ENCODE data around the gene ATOH7. TPM values are rescaled to one million over a fixed set of nuclear protein-coding genes. Genes with fewer than 3 reads are reported as not detected.

The ATOH7 gene
- polyA plus RNA-seq, 1 donor from 2014 or later = 2.5 TPM

- Histone ChIP-seq H3K79me2 (replicated peaks; ENCODE audit: insufficient read depth, low read length) (no peaks in the 10 kb centered on the region), H3K9me3 (ENCODE audit: low read length) (no peaks in the 10 kb centered on the region), H3K4me3 (ENCODE audit: low read length) (no peak overlapping the region), H3F3A (ENCODE audit: insufficient read depth, low read length, poor library complexity, severe bottlenecking) (no peaks in the 10 kb centered on the region), H3K27me3 (ENCODE audit: insufficient read depth, low read depth, low read length) (no peaks in the 10 kb centered on the region), H3K36me3 (ENCODE audit: insufficient read depth, low read length) (no peaks in the 10 kb centered on the region), H3K27ac (ENCODE audit: low read length) (no peak overlapping the region), H3K4me2 (ENCODE audit: low read length) (no peak overlapping the region), H4K20me1 (ENCODE audit: insufficient read depth) (no peaks in the 10 kb centered on the region), H3K9ac (ENCODE audit: low read length) (no peak overlapping the region), H3K9me2 (ENCODE audit: insufficient read depth, low read length) (no peaks in the 10 kb centered on the region), H2AFZ (ENCODE audit: low read depth, low read length) (no peak overlapping the region)
- TF ChIP-seq RAD21 (conservative IDR thresholded peaks at IDR 0.05) (no peak), EP300 (conservative IDR thresholded peaks at IDR 0.05; ENCODE audit: poor library complexity, severe bottlenecking) (no peak), TAF1 (IDR thresholded peaks at IDR 0.05; ENCODE audit: low read depth) (no peak), CTCF (IDR thresholded peaks at IDR 0.05; ENCODE audit: poor library complexity, severe bottlenecking) (no peak)
Measured at GRCh38 chr10:68194290-68194689, 37.6 kb downstream of the ATOH7 start.

GRCh38 chr10:68192113-68192512, 39.8 kb downstream of the ATOH7 start:
- Histone ChIP-seq H3K9me2 (ENCODE audit: insufficient read depth, low read length) (no peaks in the 10 kb centered on the region), H4K20me1 (ENCODE audit: insufficient read depth) (no peaks in the 10 kb centered on the region), H2AFZ (ENCODE audit: low read depth, low read length) (no peak overlapping the region), H3K27me3 (ENCODE audit: insufficient read depth, low read depth, low read length) (no peaks in the 10 kb centered on the region), H3K9ac (ENCODE audit: low read length) (no peak overlapping the region), H3K4me3 (ENCODE audit: low read length) (no peak overlapping the region), H3F3A (ENCODE audit: insufficient read depth, low read length, poor library complexity, severe bottlenecking) (no peaks in the 10 kb centered on the region), H3K4me2 (ENCODE audit: low read length) (no peak overlapping the region), H3K79me2 (replicated peaks; ENCODE audit: insufficient read depth, low read length) (no peaks in the 10 kb centered on the region), H3K9me3 (ENCODE audit: low read length) (no peaks in the 10 kb centered on the region), H3K27ac (ENCODE audit: low read length) (no peak overlapping the region), H3K36me3 (ENCODE audit: insufficient read depth, low read length) (no peaks in the 10 kb centered on the region)
- TF ChIP-seq SMC3 (conservative IDR thresholded peaks at IDR 0.05; ENCODE audit: poor library complexity) = no peak
- TF ChIP-seq, protein P1, sequence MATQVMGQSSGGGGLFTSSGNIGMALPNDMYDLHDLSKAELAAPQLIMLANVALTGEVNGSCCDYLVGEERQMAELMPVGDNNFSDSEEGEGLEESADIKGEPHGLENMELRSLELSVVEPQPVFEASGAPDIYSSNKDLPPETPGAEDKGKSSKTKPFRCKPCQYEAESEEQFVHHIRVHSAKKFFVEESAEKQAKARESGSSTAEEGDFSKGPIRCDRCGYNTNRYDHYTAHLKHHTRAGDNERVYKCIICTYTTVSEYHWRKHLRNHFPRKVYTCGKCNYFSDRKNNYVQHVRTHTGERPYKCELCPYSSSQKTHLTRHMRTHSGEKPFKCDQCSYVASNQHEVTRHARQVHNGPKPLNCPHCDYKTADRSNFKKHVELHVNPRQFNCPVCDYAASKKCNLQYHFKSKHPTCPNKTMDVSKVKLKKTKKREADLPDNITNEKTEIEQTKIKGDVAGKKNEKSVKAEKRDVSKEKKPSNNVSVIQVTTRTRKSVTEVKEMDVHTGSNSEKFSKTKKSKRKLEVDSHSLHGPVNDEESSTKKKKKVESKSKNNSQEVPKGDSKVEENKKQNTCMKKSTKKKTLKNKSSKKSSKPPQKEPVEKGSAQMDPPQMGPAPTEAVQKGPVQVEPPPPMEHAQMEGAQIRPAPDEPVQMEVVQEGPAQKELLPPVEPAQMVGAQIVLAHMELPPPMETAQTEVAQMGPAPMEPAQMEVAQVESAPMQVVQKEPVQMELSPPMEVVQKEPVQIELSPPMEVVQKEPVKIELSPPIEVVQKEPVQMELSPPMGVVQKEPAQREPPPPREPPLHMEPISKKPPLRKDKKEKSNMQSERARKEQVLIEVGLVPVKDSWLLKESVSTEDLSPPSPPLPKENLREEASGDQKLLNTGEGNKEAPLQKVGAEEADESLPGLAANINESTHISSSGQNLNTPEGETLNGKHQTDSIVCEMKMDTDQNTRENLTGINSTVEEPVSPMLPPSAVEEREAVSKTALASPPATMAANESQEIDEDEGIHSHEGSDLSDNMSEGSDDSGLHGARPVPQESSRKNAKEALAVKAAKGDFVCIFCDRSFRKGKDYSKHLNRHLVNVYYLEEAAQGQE (IDR thresholded peaks at IDR 0.05; ENCODE audit: borderline replicate concordance) = no peak
- TF ChIP-seq EZH2 (IDR thresholded peaks at IDR 0.05; ENCODE audit: borderline replicate concordance, insufficient read depth, low read length, poor library complexity, severe bottlenecking) = no peak
- TF ChIP-seq EP300 (conservative IDR thresholded peaks at IDR 0.05; ENCODE audit: poor library complexity, severe bottlenecking) = no peak
- TF ChIP-seq RAD21 (conservative IDR thresholded peaks at IDR 0.05) = no peak

DNA sequence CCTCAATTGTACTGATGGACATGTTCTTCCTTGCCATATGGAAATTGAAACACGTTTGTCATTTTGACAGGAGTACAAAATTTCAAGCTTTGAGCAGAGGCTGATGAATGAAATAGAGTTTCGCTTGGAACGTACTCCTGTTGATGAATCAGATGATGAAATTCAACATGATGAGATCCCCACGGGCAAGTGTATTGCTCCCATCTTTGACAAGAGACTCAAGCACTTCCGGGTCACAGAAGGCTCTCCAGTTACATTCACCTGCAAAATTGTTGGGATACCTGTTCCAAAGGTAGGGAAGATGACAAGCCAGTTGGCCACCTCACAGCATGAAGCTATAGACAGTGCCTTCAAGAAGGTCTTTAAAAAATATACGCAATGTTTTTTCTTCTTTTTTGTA, 43.1 kb downstream of the ATOH7 start:
- Histone ChIP-seq H4K20me1 (ENCODE audit: insufficient read depth) (no peaks in the 10 kb centered on the region), H3K79me2 (replicated peaks; ENCODE audit: insufficient read depth, low read length) (no peaks in the 10 kb centered on the region), H3K4me2 (ENCODE audit: low read length) (no peak overlapping the region), H3K9me2 (ENCODE audit: insufficient read depth, low read length) (no peaks in the 10 kb centered on the region), H3K4me3 (ENCODE audit: low read length) (no peak overlapping the region), H3F3A (ENCODE audit: insufficient read depth, low read length, poor library complexity, severe bottlenecking) (no peaks in the 10 kb centered on the region), H3K27me3 (ENCODE audit: insufficient read depth, low read depth, low read length) (no peaks in the 10 kb centered on the region), H3K9ac (ENCODE audit: low read length) (no peak overlapping the region), H3K36me3 (ENCODE audit: insufficient read depth, low read length) (no peaks in the 10 kb centered on the region), H3K27ac (ENCODE audit: low read length) (no peak overlapping the region), H3K9me3 (ENCODE audit: low read length) (no peaks in the 10 kb centered on the region), H2AFZ (ENCODE audit: low read depth, low read length) (no peak overlapping the region)
- no peak for TF ChIP-seq POLR2AphosphoS5 (IDR thresholded peaks at IDR 0.05)
- TF ChIP-seq RAD21 (conservative IDR thresholded peaks at IDR 0.05) = no peak
- TF ChIP-seq, protein P1 (IDR thresholded peaks at IDR 0.05; ENCODE audit: borderline replicate concordance) = no peak
- no peak for TF ChIP-seq CTCF (IDR thresholded peaks at IDR 0.05; ENCODE audit: poor library complexity, severe bottlenecking)
- no peak for TF ChIP-seq TAF1 (IDR thresholded peaks at IDR 0.05; ENCODE audit: low read depth)
- TF ChIP-seq MXI1 (conservative IDR thresholded peaks at IDR 0.05; ENCODE audit: poor library complexity, severe bottlenecking) = no peak
- no peak for TF ChIP-seq EZH2 (IDR thresholded peaks at IDR 0.05; ENCODE audit: borderline replicate concordance, insufficient read depth, low read length, poor library complexity, severe bottlenecking)
- TF ChIP-seq EP300 (conservative IDR thresholded peaks at IDR 0.05; ENCODE audit: poor library complexity, severe bottlenecking) = no peak
- no peak for TF ChIP-seq SMC3 (conservative IDR thresholded peaks at IDR 0.05; ENCODE audit: poor library complexity)
